ENCODE measurements around the gene SAE1. TPM values are rescaled to one million over a fixed set of nuclear protein-coding genes. Genes with fewer than 3 reads are reported as not detected.

Gene SAE1
- total RNA-seq, 2 experiments from 2014 or later, result 125 to 127 TPM

- intact Hi-C loops (cut with micrococcal nuclease), result loop anchor here (2.0 kb wide), 1 partner anchor 14 kb away; no protein-coding TSS in a partner anchor
- Mint-ChIP-seq H3K4me3 (peak overlapping the region; percentile 63), H3K9me3 (no peaks in the 10 kb centered on the region), H3K27ac (peak overlapping the region; percentile 96), H3K27me3 (no peaks in the 10 kb centered on the region), H3K36me3 (ENCODE audit: low read depth) (peaks cover 52% of the 10 kb centered on the region), H3K4me1 (ENCODE audit: low read depth) (peaks cover 60% of the 10 kb centered on the region)
- peak; percentile 66 for DNase-seq
- TF ChIP-seq, protein P1, sequence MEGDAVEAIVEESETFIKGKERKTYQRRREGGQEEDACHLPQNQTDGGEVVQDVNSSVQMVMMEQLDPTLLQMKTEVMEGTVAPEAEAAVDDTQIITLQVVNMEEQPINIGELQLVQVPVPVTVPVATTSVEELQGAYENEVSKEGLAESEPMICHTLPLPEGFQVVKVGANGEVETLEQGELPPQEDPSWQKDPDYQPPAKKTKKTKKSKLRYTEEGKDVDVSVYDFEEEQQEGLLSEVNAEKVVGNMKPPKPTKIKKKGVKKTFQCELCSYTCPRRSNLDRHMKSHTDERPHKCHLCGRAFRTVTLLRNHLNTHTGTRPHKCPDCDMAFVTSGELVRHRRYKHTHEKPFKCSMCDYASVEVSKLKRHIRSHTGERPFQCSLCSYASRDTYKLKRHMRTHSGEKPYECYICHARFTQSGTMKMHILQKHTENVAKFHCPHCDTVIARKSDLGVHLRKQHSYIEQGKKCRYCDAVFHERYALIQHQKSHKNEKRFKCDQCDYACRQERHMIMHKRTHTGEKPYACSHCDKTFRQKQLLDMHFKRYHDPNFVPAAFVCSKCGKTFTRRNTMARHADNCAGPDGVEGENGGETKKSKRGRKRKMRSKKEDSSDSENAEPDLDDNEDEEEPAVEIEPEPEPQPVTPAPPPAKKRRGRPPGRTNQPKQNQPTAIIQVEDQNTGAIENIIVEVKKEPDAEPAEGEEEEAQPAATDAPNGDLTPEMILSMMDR (IDR thresholded peaks at IDR 0.05), result no peak
- CTCF ChIA-PET, result interaction anchor here (0.7 to 3.3 kb wide), 9 partner anchors 12 to 149 kb away, joined by 3 to 15 read pairs (median 4); partner anchors contain the start of gene ZC3H4
- POLR2A ChIA-PET, result interaction anchor here (0.7 to 13.5 kb wide), 5 partner anchors 11 to 63 kb away, joined by 3 to 182 read pairs (median 4); partner anchors contain the start of genes SAE1, TMEM160 and ZC3H4
- peak; percentile 71 for ATAC-seq
Observed at GRCh38 chr19:47094557-47095475, 35.8 kb upstream of the SAE1 start.

- Mint-ChIP-seq H3K9me3 (no peaks in the 10 kb centered on the region), H3K4me3 (peak overlapping the region; percentile 63), H3K36me3 (ENCODE audit: low read depth) (peaks cover 49% of the 10 kb centered on the region), H3K4me1 (ENCODE audit: low read depth) (peaks cover 65% of the 10 kb centered on the region), H3K27me3 (no peaks in the 10 kb centered on the region), H3K27ac (peak overlapping the region; percentile 96)
- intact Hi-C loops (cut with micrococcal nuclease), result loop anchor here (2.0 kb wide), 1 partner anchor 13 kb away; no protein-coding TSS in a partner anchor
- ATAC-seq (no peak), DNase-seq (peak; percentile 14)
- TF ChIP-seq, protein P1 (IDR thresholded peaks at IDR 0.05), result no peak
- ChIA-PET CTCF (interaction anchor here (0.7 to 3.3 kb wide), 8 partner anchors 11 to 148 kb away, joined by 3 to 15 read pairs (median 4); no protein-coding TSS in a partner anchor), POLR2A (interaction anchor here (0.7 to 13.5 kb wide), 4 partner anchors 14 to 63 kb away, joined by 3 to 182 read pairs (median 4); partner anchors contain the start of genes SAE1, TMEM160 and ZC3H4)
Observed at GRCh38 chr19:47095476-47096099, 35.0 kb upstream of the SAE1 start.

DNA sequence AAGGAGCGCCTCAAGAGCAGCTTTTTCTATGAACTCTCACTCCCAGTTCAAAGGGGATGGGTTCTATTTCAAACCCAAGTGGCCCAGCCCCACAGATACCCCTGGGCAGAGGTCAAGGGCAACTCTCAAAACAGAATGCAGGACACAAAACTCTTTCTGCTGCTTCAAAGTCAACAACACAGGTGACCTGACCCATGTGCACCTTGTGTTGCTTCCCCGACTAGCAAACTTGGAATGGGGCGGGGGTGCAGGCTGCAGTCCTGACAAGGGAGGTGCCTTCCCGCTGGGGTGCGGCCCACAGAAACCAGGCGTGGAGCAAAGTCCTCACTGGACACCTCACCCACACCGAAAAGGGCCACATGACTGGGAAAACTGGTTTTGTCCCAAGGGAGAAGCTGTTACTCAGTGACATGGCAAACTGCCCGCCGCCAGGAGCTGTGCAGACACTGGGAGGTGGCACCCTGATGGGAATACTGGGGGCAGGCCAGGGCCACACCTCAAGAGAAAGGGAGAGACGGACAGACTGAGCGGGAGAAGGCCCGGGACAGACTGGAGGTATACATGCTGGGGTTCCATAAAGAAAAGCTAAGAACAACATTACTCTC is 34.4 kb upstream of the SAE1 start:
- CTCF ChIA-PET, result interaction anchor here (1.1 to 3.3 kb wide), 7 partner anchors 10 to 329 kb away, joined by 3 to 15 read pairs (median 3); no protein-coding TSS in a partner anchor

GRCh38 chr19:47096721-47097120 is 33.9 kb upstream of the SAE1 start:
- Mint-ChIP-seq H3K4me1 (ENCODE audit: low read depth) (peaks cover 66% of the 10 kb centered on the region), H3K36me3 (ENCODE audit: low read depth) (peaks cover 42% of the 10 kb centered on the region), H3K27me3 (no peaks in the 10 kb centered on the region), H3K9me3 (no peaks in the 10 kb centered on the region), H3K4me3 (no peak overlapping the region), H3K27ac (peak overlapping the region; percentile 96)
- intact Hi-C loops (cut with micrococcal nuclease), result no loop called here
- ChIA-PET POLR2A (interaction anchor here (1.3 to 13.5 kb wide), 3 partner anchors 13 to 15 kb away, joined by 4 to 182 read pairs (median 5); partner anchors contain the start of gene ZC3H4), CTCF (interaction anchor here (1.2 to 3.3 kb wide), 5 partner anchors 10 to 330 kb away, joined by 3 to 15 read pairs (median 3); no protein-coding TSS in a partner anchor)
- no peak for DNase-seq
- TF ChIP-seq, protein P1 (IDR thresholded peaks at IDR 0.05), result no peak
- ATAC-seq, result no peak

More for the DNA sequence above, 34.4 kb upstream of the SAE1 start:
- Mint-ChIP-seq H3K36me3 (ENCODE audit: low read depth) (peaks cover 43% of the 10 kb centered on the region), H3K4me3 (no peak overlapping the region), H3K27ac (peak overlapping the region; percentile 96), H3K4me1 (ENCODE audit: low read depth) (peaks cover 66% of the 10 kb centered on the region), H3K9me3 (no peaks in the 10 kb centered on the region), H3K27me3 (no peaks in the 10 kb centered on the region)
- no peak for DNase-seq
- POLR2A ChIA-PET, result interaction anchor here (0.7 to 13.5 kb wide), 5 partner anchors 13 to 62 kb away, joined by 3 to 182 read pairs (median 4); partner anchors contain the start of genes TMEM160 and ZC3H4
- no peak for ATAC-seq
- TF ChIP-seq, protein P1 (IDR thresholded peaks at IDR 0.05), result no peak
- intact Hi-C loops (cut with micrococcal nuclease), result no loop called here

All from activated CD8-positive, alpha-beta T cell treated with anti-CD3 and anti-CD28 coated beads for 36 hours (primary cell).